ENCODE measurements around the gene GAS2L2. TPM values are rescaled to one million over a fixed set of nuclear protein-coding genes. Genes with fewer than 3 reads are reported as not detected.

GAS2L2 gene
- polyA plus RNA-seq, 1 donor (not counting 4 experiments of a cell fraction or from before 2014, with no cell fraction given), result 0.05 TPM

- Histone ChIP-seq H3K27me3 (ENCODE audit: control insufficient read depth, extremely low read depth, insufficient read depth, low read length) (no peaks in the 10 kb centered on the region), H3K9me3 (ENCODE audit: control insufficient read depth, low read depth, low read length) (no peaks in the 10 kb centered on the region), H3K9me1 (ENCODE audit: control insufficient read depth, extremely low read depth, insufficient read depth, low read length) (no peaks in the 10 kb centered on the region), H2AFZ (ENCODE audit: control insufficient read depth, low read length) (no peak overlapping the region), H3K4me2 (ENCODE audit: control insufficient read depth, extremely low read depth, insufficient read depth, low read depth, low read length) (no peak overlapping the region), H4K20me1 (ENCODE audit: control insufficient read depth, extremely low read depth, insufficient read depth, low read length) (no peaks in the 10 kb centered on the region), H3K79me2 (ENCODE audit: control insufficient read depth, insufficient read depth, low read length) (no peaks in the 10 kb centered on the region), H3K4me1 (ENCODE audit: control insufficient read depth, extremely low read depth, insufficient read depth, low read length) (peaks cover 9% of the 10 kb centered on the region), H3K4me3 (ENCODE audit: control insufficient read depth in 2 of 3, extremely low read depth in 1 of 3, insufficient read depth in 2 of 3, low read depth in 1 of 3, low read length in 3 of 3) (no peak overlapping the region), H3K27ac (ENCODE audit: control insufficient read depth, insufficient read depth, low read length) (no peak overlapping the region), H3K36me3 (ENCODE audit: control insufficient read depth in 2 of 2, extremely low read depth in 1 of 2, insufficient read depth in 2 of 2, low read length in 2 of 2) (no peaks in the 10 kb centered on the region), H3K9ac (ENCODE audit: control insufficient read depth, extremely low read depth, insufficient read depth, low read length) (no peak overlapping the region)
- TF ChIP-seq EZH2 (IDR thresholded peaks at IDR 0.05; ENCODE audit: low read length), result no peak
- TF ChIP-seq, protein P1, sequence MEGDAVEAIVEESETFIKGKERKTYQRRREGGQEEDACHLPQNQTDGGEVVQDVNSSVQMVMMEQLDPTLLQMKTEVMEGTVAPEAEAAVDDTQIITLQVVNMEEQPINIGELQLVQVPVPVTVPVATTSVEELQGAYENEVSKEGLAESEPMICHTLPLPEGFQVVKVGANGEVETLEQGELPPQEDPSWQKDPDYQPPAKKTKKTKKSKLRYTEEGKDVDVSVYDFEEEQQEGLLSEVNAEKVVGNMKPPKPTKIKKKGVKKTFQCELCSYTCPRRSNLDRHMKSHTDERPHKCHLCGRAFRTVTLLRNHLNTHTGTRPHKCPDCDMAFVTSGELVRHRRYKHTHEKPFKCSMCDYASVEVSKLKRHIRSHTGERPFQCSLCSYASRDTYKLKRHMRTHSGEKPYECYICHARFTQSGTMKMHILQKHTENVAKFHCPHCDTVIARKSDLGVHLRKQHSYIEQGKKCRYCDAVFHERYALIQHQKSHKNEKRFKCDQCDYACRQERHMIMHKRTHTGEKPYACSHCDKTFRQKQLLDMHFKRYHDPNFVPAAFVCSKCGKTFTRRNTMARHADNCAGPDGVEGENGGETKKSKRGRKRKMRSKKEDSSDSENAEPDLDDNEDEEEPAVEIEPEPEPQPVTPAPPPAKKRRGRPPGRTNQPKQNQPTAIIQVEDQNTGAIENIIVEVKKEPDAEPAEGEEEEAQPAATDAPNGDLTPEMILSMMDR (optimal IDR thresholded peaks at IDR 0.05 in 1 of 3, IDR thresholded peaks at IDR 0.05 in 1 of 3, conservative IDR thresholded peaks at IDR 0.05 in 1 of 3; ENCODE audit: extremely low read depth in 1 of 3, insufficient read depth in 2 of 3, low read length in 3 of 3), result no peak
- no peak for DNase-seq (ENCODE audit: low read depth, low spot score)
- no peak for FAIRE-seq
- dilution Hi-C loops (cut with MboI; ENCODE audit: extremely low pct_ligation_motif_present, low sequenced_read_pairs), result no loop called here
Observed at GRCh38 chr17:35799942-35800341, 46.9 kb upstream of the GAS2L2 start.

DNA sequence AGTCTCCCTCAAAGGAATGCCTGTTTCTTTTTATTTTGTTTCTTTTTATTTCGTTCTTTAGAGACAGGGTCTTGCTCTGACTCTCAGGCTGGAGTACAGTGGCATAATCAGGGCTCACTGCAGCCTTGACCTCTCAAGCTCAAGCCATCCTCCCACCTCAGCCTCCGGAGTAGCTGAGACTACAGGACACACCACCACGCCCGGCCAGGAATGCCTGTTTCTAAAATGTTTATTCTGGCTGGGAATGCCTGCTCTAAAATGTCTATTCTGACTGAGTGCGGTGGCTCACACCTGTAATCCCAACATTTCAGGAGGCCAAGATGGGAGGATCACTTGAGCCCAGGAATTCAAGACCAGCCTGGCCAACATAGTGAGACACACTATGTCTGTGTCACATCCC lies 44.9 kb upstream of the GAS2L2 start:
- Histone ChIP-seq H3K9me3 (ENCODE audit: control insufficient read depth, low read depth, low read length) (no peaks in the 10 kb centered on the region), H4K20me1 (ENCODE audit: control insufficient read depth, extremely low read depth, insufficient read depth, low read length) (no peaks in the 10 kb centered on the region), H3K27ac (ENCODE audit: control insufficient read depth, insufficient read depth, low read length) (no peak overlapping the region), H3K36me3 (ENCODE audit: control insufficient read depth in 2 of 2, extremely low read depth in 1 of 2, insufficient read depth in 2 of 2, low read length in 2 of 2) (no peaks in the 10 kb centered on the region), H3K4me3 (ENCODE audit: control insufficient read depth in 2 of 3, extremely low read depth in 1 of 3, insufficient read depth in 2 of 3, low read depth in 1 of 3, low read length in 3 of 3) (no peak overlapping the region), H3K27me3 (ENCODE audit: control insufficient read depth, extremely low read depth, insufficient read depth, low read length) (no peaks in the 10 kb centered on the region), H3K4me1 (ENCODE audit: control insufficient read depth, extremely low read depth, insufficient read depth, low read length) (peaks cover 18% of the 10 kb centered on the region), H3K9ac (ENCODE audit: control insufficient read depth, extremely low read depth, insufficient read depth, low read length) (no peak overlapping the region), H3K9me1 (ENCODE audit: control insufficient read depth, extremely low read depth, insufficient read depth, low read length) (no peaks in the 10 kb centered on the region), H3K79me2 (ENCODE audit: control insufficient read depth, insufficient read depth, low read length) (no peaks in the 10 kb centered on the region), H3K4me2 (ENCODE audit: control insufficient read depth, extremely low read depth, insufficient read depth, low read depth, low read length) (no peak overlapping the region), H2AFZ (ENCODE audit: control insufficient read depth, low read length) (no peak overlapping the region)
- FAIRE-seq (no peak), DNase-seq (ENCODE audit: low read depth, low spot score) (no peak)
- TF ChIP-seq EZH2 (IDR thresholded peaks at IDR 0.05; ENCODE audit: low read length), result no peak
- TF ChIP-seq, protein P1 (optimal IDR thresholded peaks at IDR 0.05 in 1 of 3, IDR thresholded peaks at IDR 0.05 in 1 of 3, conservative IDR thresholded peaks at IDR 0.05 in 1 of 3; ENCODE audit: extremely low read depth in 1 of 3, insufficient read depth in 2 of 3, low read length in 3 of 3), result no peak
- dilution Hi-C loops (cut with MboI; ENCODE audit: extremely low pct_ligation_motif_present, low sequenced_read_pairs), result no loop called here

Measured in keratinocyte (primary cell).